Stimulated activated CD4-positive, alpha-beta T cell treated with anti-CD3 and anti-CD28 coated beads, Interleukin-1b, Interleukin-23, amount 100 ng/mL, for 48 hours (primary cell): ENCODE data around the gene WFDC1.
"Not testable (repeated sequence)": the region's sequence is repeated elsewhere in the genome, so short reads cannot be mapped to it uniquely, and the experiment has no call there.

Source experiments
- DNase-seq: peaks from one replicate; pipeline ENCODE4 v3.0.0-alpha.2; 2020

Gene WFDC1

GRCh38 chr16:84330685-84331050, 36.0 kb downstream of the WFDC1 start:
- DNase-seq = no peak

GRCh38 chr16:84331998-84332780, 37.5 kb downstream of the WFDC1 start:
- no peak for DNase-seq

GRCh38 chr16:84332975-84333684, 38.5 kb downstream of the WFDC1 start:
- DNase-seq = no peak

GRCh38 chr16:84334058-84334457, 39.4 kb downstream of the WFDC1 start:
- no peak for DNase-seq

GRCh38 chr16:84334482-84334881, 39.8 kb downstream of the WFDC1 start:
- no peak for DNase-seq

GRCh38 chr16:84337236-84337635, 42.6 kb downstream of the WFDC1 start:
- not testable (repeated sequence) for DNase-seq

- DNase-seq = no peak
Measured at GRCh38 chr16:84339311-84339710, 44.6 kb downstream of the WFDC1 start.

GRCh38 chr16:84339766-84340165, 45.1 kb downstream of the WFDC1 start:
- no peak for DNase-seq

GRCh38 chr16:84340325-84341040, 45.8 kb downstream of the WFDC1 start:
- DNase-seq = no peak

- DNase-seq = no peak
Measured at GRCh38 chr16:84341528-84342295, 47.0 kb downstream of the WFDC1 start.

GRCh38 chr16:84343800-84344199, 49.1 kb downstream of the WFDC1 start:
- not testable (repeated sequence) for DNase-seq

- no peak for DNase-seq
Measured at GRCh38 chr16:84344781-84345180, 50.1 kb downstream of the WFDC1 start.

GRCh38 chr16:84347161-84347560, 52.5 kb downstream of the WFDC1 start:
- DNase-seq = no peak

- DNase-seq = no peak
Measured at GRCh38 chr16:84348386-84348888, 53.8 kb downstream of the WFDC1 start.

GRCh38 chr16:84349862-84350684, 55.4 kb downstream of the WFDC1 start:
- DNase-seq = no peak

GRCh38 chr16:84350685-84351400, 56.2 kb downstream of the WFDC1 start:
- DNase-seq = no peak

- no peak for DNase-seq
Measured at GRCh38 chr16:84351630-84352029, 57.0 kb downstream of the WFDC1 start.

GRCh38 chr16:84354306-84354705, 59.6 kb downstream of the WFDC1 start:
- DNase-seq = no peak

GRCh38 chr16:84355149-84355548, 60.5 kb downstream of the WFDC1 start:
- DNase-seq = no peak

GRCh38 chr16:84356176-84356575, 61.5 kb downstream of the WFDC1 start:
- DNase-seq = no peak

GRCh38 chr16:84356591-84357116, 62.0 kb downstream of the WFDC1 start:
- no peak for DNase-seq
